Right lobe of liver (tissue), 6 donors: ENCODE measurements around the gene NMRAL1. TPM values are rescaled to one million over a fixed set of nuclear protein-coding genes. Genes with fewer than 3 reads are reported as not detected.

Experiments used
- ATAC-seq, 4 donors: fragments of 200-7000 bp; cut with Tn5 transposase; one replicate each; pipeline ENCODE4 v1.9.1; 2020; ENCODE audit warnings: mild to moderate bottlenecking in 4 of 4, moderate library complexity in 4 of 4
- DNase-seq, 3 donors: peaks; one replicate each; pipeline ENCODE4 v3.0.0-alpha.2; 2020
- H3K27ac ChIP-seq, 3 donors: fragments of 200-600 bp; one replicate each; pipeline ENCODE4 v1.8.0; 2022
- H3K27me3 ChIP-seq, 2 donors: fragments of 200-600 bp; one replicate each; pipeline ENCODE4 v1.8.0; 2022
- H3K36me3 ChIP-seq, 4 donors: fragments of 200-600 bp; sonication (generic) in 1 of 4; one replicate each; pipeline versions ENCODE4 v1.5.1 to v1.8.0; 2017 to 2022; ENCODE audit warnings: control low read depth in 1 of 4
- H3K4me1 ChIP-seq, 4 donors: fragments of 200-600 bp; sonication (generic) in 1 of 4; one replicate each; pipeline versions ENCODE4 v1.5.1 to v1.8.0; 2017 to 2022; ENCODE audit warnings: control low read depth in 1 of 4
- H3K4me3 ChIP-seq, 3 donors: fragments of 200-600 bp; one replicate each; pipeline ENCODE4 v1.8.0; 2022
- H3K9me3 ChIP-seq, 4 donors: fragments of 200-600 bp; sonication (generic) in 1 of 4; one replicate each; pipeline versions ENCODE4 v1.5.1 to v1.8.0; 2017 to 2022; ENCODE audit warnings: control low read depth in 1 of 4
- CTCF ChIP-seq, 4 donors: fragments of 200-600 bp in 3 of 4; fragments of 450-650 bp in 1 of 4; IDR thresholded peaks; one replicate each; pipeline versions ENCODE4 v1.5.1 to v1.8.0; 2016 to 2022; ENCODE audit warnings: antibody characterized with exemption in 4 of 4, mild to moderate bottlenecking in 2 of 4
- POLR2A ChIP-seq: fragments of 450-650 bp; IDR thresholded peaks from one replicate; pipeline ENCODE4 v1.6.1; 2017; ENCODE audit warnings: antibody characterized with exemption, mild to moderate bottlenecking
- WGBS: methylation state at CpG from one replicate; pipeline ENCODE4 v1.1.6; 2018; ENCODE audit warnings: low coverage, low lambda C conversion rate; ENCODE audit not compliant: insufficient coverage; ENCODE audit errors: missing lambda C conversion rate; 5-methylcytosine and 5-hydroxymethylcytosine counted together
- intact Hi-C, 2 donors: fragments of 100-400 bp; cut with DNase I; formaldehyde crosslinking; loops; one replicate each; pipeline versions ENCODE4 v1.11.2 to v1.14.1; 2022
- total RNA-seq, 6 experiments: library from RNA; depleted of rRNA in 2 of 6; stranded (reverse); fragments of >200 nt in 2 of 6; fragmentation: NEBNext Ultra II Directional in 3 of 6; extraction: Animal tissue kit (Norgen Biotek cat#: 25700) in 3 of 6; gene quantifications; one replicate each; pipeline versions ENCODE4 v1.1.0 to v1.2.4, GENCODE V29; 2016 to 2023
- donor health status: DM: no; HTN: yes; CAD: no.
- donor health status: DM: no; HTN: no; CAD: no.
- donor health status: DM: no; HTN: no; CAD: no.
- donor health status: DM: no; HTN: yes; CAD: no.
- donor health status: DM: no; HTN: yes; CAD: no.

The NMRAL1 gene
- total RNA-seq, 6 experiments from 2014 or later = 19.9 to 44.0 (median 35.5) TPM

GRCh38 chr16:4513881-4514280, 39.5 kb upstream of the NMRAL1 start:
- Histone ChIP-seq H3K27me3 (no peaks in the 10 kb centered on the region), H3K27ac (no peak overlapping the region), H3K4me3 (no peak overlapping the region), H3K9me3 (no peaks in the 10 kb centered on the region), H3K4me1 (no peaks in the 10 kb centered on the region), H3K36me3 (peaks cover 0 to 34% (median 14%) of the 10 kb centered on the region in 4 donors)
- TF ChIP-seq CTCF (IDR thresholded peaks at IDR 0.05) (no peak), POLR2A (no peak)
- ATAC-seq (no peak), DNase-seq (no peak)
- 88% methylated on average over 2 of the region's 7 CpGs for whole genome bisulfite sequencing
- intact Hi-C loops = no loop called here

- no peak overlapping the region for H3K27ac ChIP-seq
- intact Hi-C loops = no loop called here
- no peak overlapping the region for H3K4me3 ChIP-seq
- DNase-seq (no peak), ATAC-seq (peak in 1 of 4 donors; percentile 5)
- peaks cover 0 to 40% (median 18%) of the 10 kb centered on the region in 4 donors for H3K36me3 ChIP-seq
- H3K4me1 ChIP-seq = no peaks in the 10 kb centered on the region
- no peak for TF ChIP-seq CTCF (IDR thresholded peaks at IDR 0.05)
- H3K27me3 ChIP-seq = no peaks in the 10 kb centered on the region
- no peaks in the 10 kb centered on the region for H3K9me3 ChIP-seq
- 70% methylated on average over 5 of the region's 19 CpGs for WGBS
Observed at GRCh38 chr16:4513086-4513860, 38.8 kb upstream of the NMRAL1 start.

GRCh38 chr16:4512473-4512872, 38.0 kb upstream of the NMRAL1 start:
- DNase-seq (no peak), ATAC-seq (no peak)
- Histone ChIP-seq H3K27ac (no peak overlapping the region), H3K27me3 (no peaks in the 10 kb centered on the region), H3K36me3 (peaks cover 0 to 48% (median 24%) of the 10 kb centered on the region in 4 donors), H3K4me3 (no peak overlapping the region), H3K9me3 (no peaks in the 10 kb centered on the region), H3K4me1 (no peaks in the 10 kb centered on the region)
- TF ChIP-seq POLR2A (no peak), CTCF (IDR thresholded peaks at IDR 0.05) (no peak)
- no CpG with 5 or more reads among the region's 10 CpGs for WGBS
- intact Hi-C loops = no loop called here

GRCh38 chr16:4511441-4512082, 37.1 kb upstream of the NMRAL1 start:
- intact Hi-C loops = no loop called here
- Histone ChIP-seq H3K27me3 (no peaks in the 10 kb centered on the region), H3K4me1 (peaks cover 0 to under 1% (median 0%) of the 10 kb centered on the region in 4 donors), H3K36me3 (peaks cover 0 to 54% (median 26%) of the 10 kb centered on the region in 4 donors), H3K4me3 (no peak overlapping the region), H3K27ac (no peak overlapping the region), H3K9me3 (no peaks in the 10 kb centered on the region)
- WGBS = no CpG with 5 or more reads among the region's 9 CpGs
- TF ChIP-seq CTCF (IDR thresholded peaks at IDR 0.05) (peak; percentile 33 to 53 (median 40)), POLR2A (no peak)
- DNase-seq = peak in 1 of 3 donors; percentile 39
- peak; percentile 59 to 68 (median 62) for ATAC-seq
